Caco-2 (cell line): ENCODE results near the gene UBE2H. TPM values are rescaled to one million over a fixed set of nuclear protein-coding genes. Genes with fewer than 3 reads are reported as not detected.

Experiments used
- BruUV-seq: library from RNA; stranded (reverse); fragments of 400-500 nt; replicated peaks from 2 replicates; lab custom pipeline; 2021; lab: Mats Ljungman, UMichigan
- CTCF ChIA-PET: fragments of 300-600 bp; sonication (Branson Sonifier 250); formaldehyde crosslinking; loops from one replicate; lab custom pipeline; 2022; ENCODE audit warnings: antibody characterized with exemption; lab: Charles Lee
- POLR2A ChIA-PET: fragments of 300-600 bp; sonication (Branson Sonifier 250); formaldehyde crosslinking; loops from one replicate; lab custom pipeline; 2022; ENCODE audit warnings: antibody characterized with exemption; lab: Charles Lee
- DNase-seq, 2 experiments: peaks; one replicate each; pipeline versions ENCODE4 v3.0.0 to v3.0.0-alpha.2; 2020 to 2022
- H3K27me3 ChIP-seq: replicated peaks from 2 replicates; pipeline ENCODE4 v1.6.0; 2011; ENCODE audit warnings: low read length; ENCODE audit not compliant: control insufficient read depth, insufficient read depth
- H3K36me3 ChIP-seq: 2 replicates; pipeline ENCODE4 v1.5.1; 2011; ENCODE audit warnings: low read length; ENCODE audit not compliant: control insufficient read depth, insufficient read depth
- H3K4me1 ChIP-seq: fragments of 250-450 bp; sonication (Bioruptor Pico); 2 replicates; pipeline ENCODE4 v1.5.1; 2020; ENCODE audit warnings: mild to moderate bottlenecking
- H3K4me3 ChIP-seq: 2 replicates; pipeline ENCODE4 v1.5.1; 2011; ENCODE audit warnings: low read depth, mild to moderate bottlenecking, control low read depth, low read length
- H3K9me3 ChIP-seq: fragments of 250-450 bp; sonication (Bioruptor Pico); 2 replicates; pipeline ENCODE4 v1.5.1; 2020; ENCODE audit warnings: mild to moderate bottlenecking, moderate library complexity
- H3K27ac Mint-ChIP-seq: one replicate; pipeline ENCODE4 v1.8.0; 2022; ENCODE audit warnings: mixed read lengths; ENCODE audit not compliant: unreplicated experiment
- H3K27me3 Mint-ChIP-seq: one replicate; pipeline ENCODE4 v1.8.0; 2022; ENCODE audit warnings: mixed read lengths; ENCODE audit not compliant: insufficient read depth, unreplicated experiment
- H3K36me3 Mint-ChIP-seq: one replicate; pipeline ENCODE4 v1.8.0; 2022; ENCODE audit warnings: mild to moderate bottlenecking, mixed read lengths; ENCODE audit not compliant: insufficient read depth, unreplicated experiment
- H3K4me1 Mint-ChIP-seq: one replicate; pipeline ENCODE4 v1.8.0; 2022; ENCODE audit warnings: low read depth, mixed read lengths; ENCODE audit not compliant: unreplicated experiment
- H3K4me3 Mint-ChIP-seq: one replicate; pipeline ENCODE4 v1.8.0; 2022; ENCODE audit warnings: mild to moderate bottlenecking, moderate library complexity, mixed read lengths; ENCODE audit not compliant: unreplicated experiment
- H3K9me3 Mint-ChIP-seq: one replicate; pipeline ENCODE4 v1.8.0; 2022; ENCODE audit warnings: mixed read lengths; ENCODE audit not compliant: unreplicated experiment
- intact Hi-C: fragments of 100-400 bp; cut with micrococcal nuclease; formaldehyde crosslinking; loops from one replicate; pipeline ENCODE4 v1.10.0; 2022; ENCODE audit not compliant: unreplicated experiment
- total RNA-seq: library from RNA; stranded (reverse); gene quantifications from 2 replicates; pipeline ENCODE4 v1.2.3, GENCODE V29; 2022
- TF ChIP-seq, protein P1 (sequence below), 2 experiments: fragments of 200-600 bp in 1 of 2; IDR thresholded peaks; 1 replicate in 1 of 2; 2 replicates in 1 of 2; pipeline versions ENCODE4 v1.5.1 to v1.8.0; 2011 to 2022; ENCODE audit warnings: antibody characterized with exemption in 1 of 2, control low read depth in 1 of 2, inconsistent platforms in 1 of 2, low read depth in 1 of 2, low read length in 1 of 2, mild to moderate bottlenecking in 1 of 2, moderate library complexity in 1 of 2; ENCODE audit not compliant: insufficient read depth in 1 of 2, severe bottlenecking in 1 of 2, unreplicated experiment in 1 of 2

UBE2H gene
- total RNA-seq, 1 experiment from 2014 or later = 35.7 TPM

DNA sequence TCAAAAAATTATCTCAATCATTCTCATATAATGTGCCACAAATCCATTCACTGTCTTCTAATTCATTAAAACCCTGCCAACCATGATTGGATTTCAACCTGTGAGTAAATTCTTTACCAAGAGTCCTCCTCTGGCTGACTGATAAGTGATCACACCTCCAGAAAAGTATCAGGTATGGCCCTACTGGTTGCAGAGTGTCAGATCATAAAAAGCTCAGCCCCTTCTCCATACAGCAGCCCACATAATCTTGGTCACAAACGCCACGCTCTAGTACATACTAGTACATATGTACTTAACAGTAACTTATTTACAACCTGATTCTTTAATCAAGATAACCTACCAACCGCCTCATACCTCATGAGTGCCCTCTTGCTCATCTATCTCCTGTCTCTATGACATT is 26.1 kb downstream of the UBE2H start:
- H3K27me3 Mint-ChIP-seq = no peaks in the 10 kb centered on the region
- CTCF ChIA-PET = no interaction called here
- no peaks in the 10 kb centered on the region for H3K9me3 ChIP-seq

DNA sequence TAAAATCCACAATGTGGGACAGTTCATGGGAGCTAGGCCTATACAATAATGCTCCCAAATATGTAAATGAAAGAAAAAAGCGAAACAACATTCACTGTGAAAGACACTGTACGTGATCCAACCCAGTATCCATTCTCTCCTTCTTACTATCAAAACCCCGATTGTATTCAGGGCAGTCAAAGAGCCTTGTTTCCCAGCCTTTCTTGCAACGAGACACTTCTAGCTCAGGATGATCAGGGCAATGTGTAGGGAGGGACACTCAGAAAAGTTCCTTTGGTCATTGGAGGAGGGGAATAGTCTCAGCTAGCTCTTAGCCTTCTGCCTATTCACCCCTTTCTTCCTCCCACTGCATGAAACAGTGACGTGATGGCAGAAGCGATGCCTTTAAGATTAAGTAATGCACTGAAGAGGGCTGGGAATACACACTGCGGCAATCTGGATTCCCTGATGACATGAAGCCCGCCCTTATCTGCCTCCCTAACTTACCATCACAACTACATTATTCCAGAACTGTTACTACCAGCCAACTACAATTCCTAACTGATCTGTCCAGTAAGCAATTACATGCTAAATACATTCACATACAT is 27.3 kb downstream of the UBE2H start:
- H3K4me1 Mint-ChIP-seq = peaks cover 7% of the 10 kb centered on the region
- intact Hi-C loops = no loop called here
- TF ChIP-seq, protein P1, sequence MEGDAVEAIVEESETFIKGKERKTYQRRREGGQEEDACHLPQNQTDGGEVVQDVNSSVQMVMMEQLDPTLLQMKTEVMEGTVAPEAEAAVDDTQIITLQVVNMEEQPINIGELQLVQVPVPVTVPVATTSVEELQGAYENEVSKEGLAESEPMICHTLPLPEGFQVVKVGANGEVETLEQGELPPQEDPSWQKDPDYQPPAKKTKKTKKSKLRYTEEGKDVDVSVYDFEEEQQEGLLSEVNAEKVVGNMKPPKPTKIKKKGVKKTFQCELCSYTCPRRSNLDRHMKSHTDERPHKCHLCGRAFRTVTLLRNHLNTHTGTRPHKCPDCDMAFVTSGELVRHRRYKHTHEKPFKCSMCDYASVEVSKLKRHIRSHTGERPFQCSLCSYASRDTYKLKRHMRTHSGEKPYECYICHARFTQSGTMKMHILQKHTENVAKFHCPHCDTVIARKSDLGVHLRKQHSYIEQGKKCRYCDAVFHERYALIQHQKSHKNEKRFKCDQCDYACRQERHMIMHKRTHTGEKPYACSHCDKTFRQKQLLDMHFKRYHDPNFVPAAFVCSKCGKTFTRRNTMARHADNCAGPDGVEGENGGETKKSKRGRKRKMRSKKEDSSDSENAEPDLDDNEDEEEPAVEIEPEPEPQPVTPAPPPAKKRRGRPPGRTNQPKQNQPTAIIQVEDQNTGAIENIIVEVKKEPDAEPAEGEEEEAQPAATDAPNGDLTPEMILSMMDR (IDR thresholded peaks at IDR 0.05; ENCODE audit: insufficient read depth in 1 of 2, low read depth in 1 of 2, low read length in 1 of 2, severe bottlenecking in 1 of 2, unreplicated experiment in 1 of 2) = no peak
- no TSS peak for BruUV-seq
- Histone ChIP-seq H3K9me3 (no peaks in the 10 kb centered on the region), H3K27me3 (no peaks in the 10 kb centered on the region), H3K4me3 (no peak overlapping the region), H3K36me3 (no peaks in the 10 kb centered on the region; the same call in 1 of the 2 replicates), H3K4me1 (no peaks in the 10 kb centered on the region)
- POLR2A ChIA-PET = interaction anchor here (0.6 kb wide), 1 partner anchor 23 kb away, joined by 5 read pairs; no protein-coding TSS in a partner anchor
- no peaks in the 10 kb centered on the region for H3K9me3 Mint-ChIP-seq
- peaks cover 20% of the 10 kb centered on the region for H3K36me3 Mint-ChIP-seq
- no peaks in the 10 kb centered on the region for H3K27me3 Mint-ChIP-seq
- no peak for DNase-seq
- CTCF ChIA-PET = no interaction called here
- H3K27ac Mint-ChIP-seq = no peak overlapping the region
- no peak overlapping the region for H3K4me3 Mint-ChIP-seq

More for the DNA sequence above, 26.1 kb downstream of the UBE2H start:
- Mint-ChIP-seq H3K4me1 (peaks cover 7% of the 10 kb centered on the region), H3K36me3 (peaks cover 20% of the 10 kb centered on the region), H3K27ac (no peak overlapping the region), H3K4me3 (no peak overlapping the region), H3K9me3 (no peaks in the 10 kb centered on the region)
- no peaks in the 10 kb centered on the region for H3K4me1 ChIP-seq
- no peaks in the 10 kb centered on the region; the same call in 1 of the 2 replicates for H3K36me3 ChIP-seq
- BruUV-seq = no TSS peak
- TF ChIP-seq, protein P1 (IDR thresholded peaks at IDR 0.05; ENCODE audit: insufficient read depth in 1 of 2, low read depth in 1 of 2, low read length in 1 of 2, severe bottlenecking in 1 of 2, unreplicated experiment in 1 of 2) = no peak
- intact Hi-C loops = no loop called here
- H3K4me3 ChIP-seq = no peak overlapping the region
- no peaks in the 10 kb centered on the region for H3K27me3 ChIP-seq
- POLR2A ChIA-PET = no interaction called here
- DNase-seq = no peak

DNA sequence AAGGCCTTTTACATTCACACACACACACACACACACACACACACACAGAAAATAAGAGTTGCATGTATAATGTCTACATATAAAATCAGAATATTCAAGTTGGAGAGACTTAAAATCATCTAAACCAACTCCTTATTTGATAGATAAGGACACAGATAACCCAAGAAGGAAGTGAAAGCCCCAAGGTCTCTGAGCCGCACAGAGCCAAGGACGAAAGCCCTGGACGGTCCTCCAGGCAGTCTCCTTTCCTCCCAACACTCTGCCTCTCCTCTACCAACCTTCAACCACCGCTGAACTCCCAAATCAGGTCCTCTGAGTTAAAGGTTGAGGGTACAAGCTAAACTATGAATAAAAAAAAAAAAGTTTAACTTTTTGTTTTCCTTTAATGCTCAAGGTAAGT is 28.2 kb downstream of the UBE2H start:
- no peak overlapping the region for H3K27ac Mint-ChIP-seq
- no peaks in the 10 kb centered on the region for H3K9me3 Mint-ChIP-seq
- Histone ChIP-seq H3K36me3 (no peaks in the 10 kb centered on the region), H3K27me3 (no peaks in the 10 kb centered on the region), H3K9me3 (no peaks in the 10 kb centered on the region), H3K4me3 (no peak overlapping the region), H3K4me1 (no peaks in the 10 kb centered on the region)
- CTCF ChIA-PET = no interaction called here
- peaks cover 14% of the 10 kb centered on the region for H3K36me3 Mint-ChIP-seq
- intact Hi-C loops = no loop called here
- H3K4me3 Mint-ChIP-seq = no peak overlapping the region
- no peaks in the 10 kb centered on the region for H3K27me3 Mint-ChIP-seq
- POLR2A ChIA-PET = no interaction called here
- no peak for DNase-seq
- TF ChIP-seq, protein P1 (IDR thresholded peaks at IDR 0.05; ENCODE audit: insufficient read depth in 1 of 2, low read depth in 1 of 2, low read length in 1 of 2, severe bottlenecking in 1 of 2, unreplicated experiment in 1 of 2) = no peak
- BruUV-seq = no TSS peak
- H3K4me1 Mint-ChIP-seq = peaks cover 7% of the 10 kb centered on the region
